Lung (tissue), 12 donors: ENCODE results near the gene WNT7B. TPM values are rescaled to one million over a fixed set of nuclear protein-coding genes. Genes with fewer than 3 reads are reported as not detected.

ENCODE experiments used
- ATAC-seq: fragments of 200-7000 bp; cut with Tn5 transposase; one replicate; pipeline ENCODE4 v1.9.1; 2020; ENCODE audit warnings: moderate number of reproducible peaks; ENCODE audit not compliant: insufficient read depth, low FRiP score
- DNase-seq, 3 donors: peaks; one replicate each; pipeline ENCODE4 v3.0.0-alpha.2; 2013 to 2017
- H3K27ac ChIP-seq, 2 donors: one replicate each; pipeline ENCODE4 v1.5.1; 2013; ENCODE audit warnings: mild to moderate bottlenecking in 2 of 2, moderate library complexity in 2 of 2, control low read depth in 1 of 2, inconsistent platforms in 1 of 2, low read depth in 1 of 2, low read length in 1 of 2
- H3K27me3 ChIP-seq, 3 donors: one replicate each; pipeline ENCODE4 v1.5.1; 2013; ENCODE audit warnings: low read length in 2 of 3; ENCODE audit not compliant: control insufficient read depth in 3 of 3, insufficient read depth in 3 of 3
- H3K36me3 ChIP-seq, 4 donors: one replicate each; pipeline ENCODE4 v1.5.1; 2013; ENCODE audit warnings: low read length in 4 of 4, mild to moderate bottlenecking in 1 of 4, moderate library complexity in 1 of 4; ENCODE audit not compliant: control insufficient read depth in 4 of 4, insufficient read depth in 4 of 4
- H3K4me1 ChIP-seq, 5 donors: one replicate each; pipeline ENCODE4 v1.5.1; 2013; ENCODE audit warnings: low read length in 5 of 5, mild to moderate bottlenecking in 2 of 5, moderate library complexity in 1 of 5; ENCODE audit not compliant: control insufficient read depth in 5 of 5, insufficient read depth in 5 of 5
- H3K4me3 ChIP-seq: one replicate; pipeline ENCODE4 v1.5.1; 2013; ENCODE audit warnings: mild to moderate bottlenecking, control low read depth, moderate library complexity
- H3K9ac ChIP-seq, 2 donors: one replicate each; pipeline ENCODE4 v1.5.1; 2013; ENCODE audit warnings: low read length in 2 of 2, control low read depth in 1 of 2; ENCODE audit not compliant: insufficient read depth in 1 of 2
- H3K9me3 ChIP-seq, 4 donors: one replicate each; pipeline ENCODE4 v1.5.1; 2013; ENCODE audit warnings: low read length in 3 of 4, mild to moderate bottlenecking in 1 of 4, moderate library complexity in 1 of 4; ENCODE audit not compliant: control insufficient read depth in 4 of 4, insufficient read depth in 3 of 4
- CTCF ChIP-seq: IDR thresholded peaks from 2 replicates; pipeline ENCODE4 v1.5.1; 2012; ENCODE audit warnings: mild to moderate bottlenecking; ENCODE audit errors: control extremely low read depth, extremely low read depth
- WGBS, 2 donors: extraction: QIAGEN DNeasy Blood & Tissue Kit; methylation state at CpG; one replicate each; pipeline ENCODE4 v1.1.7; 2013; 5-methylcytosine and 5-hydroxymethylcytosine counted together
- polyA plus RNA-seq, 2 donors: library from polyadenylated mRNA; stranded (reverse); fragments of 200-250 nt; gene quantifications; one replicate each; pipeline ENCODE4 v1.2.1, GENCODE V29; 2013
- total RNA-seq, 2 donors: library from RNA; depleted of rRNA in 1 of 2; stranded (reverse); fragments of >200 nt in 1 of 2; gene quantifications; one replicate each; pipeline ENCODE4 v1.2.1, GENCODE V29; 2014 to 2021
- donor health status: control.
- donor health status: control.
- donor health status: Bipolar disorder and iron deficiency.
- donor health status: healthy.
- donor health status: DM: yes; HTN: yes; CAD: no.

The WNT7B gene
- total and polyA plus RNA-seq, 4 donors: 3.5 to 12.5 (median 6.5) TPM

GRCh38 chr22:46013460-46014416, 36.8 kb upstream of the WNT7B start:
- peak overlapping the region; percentile 88 to 98 for H3K27ac ChIP-seq
- DNase-seq (peak; percentile 92 to 93 (median 92)), ATAC-seq (peak; percentile 96)
- H3K4me1 ChIP-seq: peaks cover 0 to 10% (median 4%) of the 10 kb centered on the region in 5 donors
- peaks cover 0 to 2% (median under 1%) of the 10 kb centered on the region in 4 donors for H3K9me3 ChIP-seq
- H3K36me3 ChIP-seq: no peaks in the 10 kb centered on the region
- peak overlapping the region; percentile 63 for H3K4me3 ChIP-seq
- TF ChIP-seq CTCF: peak; percentile 38
- peak overlapping the region; percentile 65 to 93 for H3K9ac ChIP-seq
- no peaks in the 10 kb centered on the region for H3K27me3 ChIP-seq
- WGBS, 2 donors: 1% methylated on average over 55 to 56 of the region's 56 CpGs

GRCh38 chr22:46012881-46013281, 35.9 kb upstream of the WNT7B start:
- no peak for TF ChIP-seq CTCF
- no peak for DNase-seq
- peaks cover 0 to 2% (median under 1%) of the 10 kb centered on the region in 4 donors for H3K9me3 ChIP-seq
- H3K4me1 ChIP-seq: peaks cover 0 to 10% (median 9%) of the 10 kb centered on the region in 5 donors
- H3K27ac ChIP-seq: peak overlapping the region; percentile 27 to 88
- 54 to 62% methylated on average over 11 of the region's 11 CpGs for WGBS, 2 donors
- H3K9ac ChIP-seq: peak overlapping the region in 1 of 2 donors; percentile 93
- ATAC-seq: no peak
- no peaks in the 10 kb centered on the region for H3K27me3 ChIP-seq
- no peaks in the 10 kb centered on the region for H3K36me3 ChIP-seq
- no peak overlapping the region for H3K4me3 ChIP-seq

GRCh38 chr22:46012182-46012880, 35.4 kb upstream of the WNT7B start:
- peak in 1 of 3 donors; percentile 10 for DNase-seq
- H3K9ac ChIP-seq: no peak overlapping the region
- peak overlapping the region in 1 of 2 donors; percentile 88 for H3K27ac ChIP-seq

More at GRCh38 chr22:46012182-46012880, 35.4 kb upstream of the WNT7B start:
- H3K4me1 ChIP-seq: peaks cover 0 to 14% (median 12%) of the 10 kb centered on the region in 5 donors
- H3K27me3 ChIP-seq: no peaks in the 10 kb centered on the region
- H3K4me3 ChIP-seq: no peak overlapping the region
- 92 to 94% methylated on average over 13 of the region's 13 CpGs for WGBS, 2 donors
- no peak for TF ChIP-seq CTCF
- H3K36me3 ChIP-seq: no peaks in the 10 kb centered on the region
- no peak for ATAC-seq
- H3K9me3 ChIP-seq: peaks cover 0 to 2% (median under 1%) of the 10 kb centered on the region in 4 donors
